Measurements from ENCODE around the gene SEC22C. TPM values are rescaled to one million over a fixed set of nuclear protein-coding genes. Genes with fewer than 3 reads are reported as not detected.

Gene SEC22C
- polyA plus RNA-seq, 1 donor (not counting 4 experiments of a cell fraction or from before 2014, with no cell fraction given) = 58.4 TPM

DNA sequence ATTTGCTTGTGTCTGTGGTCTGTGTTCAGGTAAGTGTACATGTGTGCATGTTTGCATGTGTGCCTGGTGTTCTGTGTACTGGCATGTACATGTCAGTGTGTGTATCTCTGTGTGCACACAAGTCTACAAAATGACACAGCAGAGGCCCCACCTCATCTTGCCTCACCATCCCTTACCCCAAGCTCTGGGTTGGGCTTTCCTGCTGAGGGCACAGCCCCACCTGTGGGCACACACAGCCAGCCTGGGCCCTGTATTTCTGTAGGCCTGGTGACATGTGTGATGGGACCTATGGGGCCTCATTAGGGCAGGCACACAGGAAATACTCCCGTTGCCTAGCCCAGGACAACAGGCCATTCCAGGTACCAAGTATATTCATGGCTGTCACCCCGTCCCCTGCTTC, 65.8 kb downstream of the SEC22C start:
- Histone ChIP-seq H3K4me2 (ENCODE audit: control insufficient read depth, extremely low read depth, insufficient read depth, low read depth, low read length) (peak overlapping the region; percentile 40), H4K20me1 (ENCODE audit: control insufficient read depth, extremely low read depth, insufficient read depth, low read length) (no peaks in the 10 kb centered on the region), H3K9me1 (ENCODE audit: control insufficient read depth, extremely low read depth, insufficient read depth, low read length) (no peaks in the 10 kb centered on the region), H2AFZ (ENCODE audit: control insufficient read depth, low read length) (peak overlapping the region; percentile 14), H3K9ac (ENCODE audit: control insufficient read depth, extremely low read depth, insufficient read depth, low read length) (peak overlapping the region; percentile 23), H3K4me3 (ENCODE audit: control insufficient read depth in 2 of 3, extremely low read depth in 1 of 3, insufficient read depth in 2 of 3, low read depth in 1 of 3, low read length in 3 of 3) (no peak overlapping the region), H3K4me1 (ENCODE audit: control insufficient read depth, extremely low read depth, insufficient read depth, low read length) (peaks cover 33% of the 10 kb centered on the region), H3K36me3 (ENCODE audit: control insufficient read depth in 2 of 2, extremely low read depth in 1 of 2, insufficient read depth in 2 of 2, low read length in 2 of 2) (no peaks in the 10 kb centered on the region), H3K27ac (ENCODE audit: control insufficient read depth, insufficient read depth, low read length) (peak overlapping the region; percentile 86), H3K9me3 (ENCODE audit: control insufficient read depth, low read depth, low read length) (no peaks in the 10 kb centered on the region), H3K27me3 (ENCODE audit: control insufficient read depth, extremely low read depth, insufficient read depth, low read length) (no peaks in the 10 kb centered on the region), H3K79me2 (ENCODE audit: control insufficient read depth, insufficient read depth, low read length) (no peaks in the 10 kb centered on the region)
- TF ChIP-seq, protein P1, sequence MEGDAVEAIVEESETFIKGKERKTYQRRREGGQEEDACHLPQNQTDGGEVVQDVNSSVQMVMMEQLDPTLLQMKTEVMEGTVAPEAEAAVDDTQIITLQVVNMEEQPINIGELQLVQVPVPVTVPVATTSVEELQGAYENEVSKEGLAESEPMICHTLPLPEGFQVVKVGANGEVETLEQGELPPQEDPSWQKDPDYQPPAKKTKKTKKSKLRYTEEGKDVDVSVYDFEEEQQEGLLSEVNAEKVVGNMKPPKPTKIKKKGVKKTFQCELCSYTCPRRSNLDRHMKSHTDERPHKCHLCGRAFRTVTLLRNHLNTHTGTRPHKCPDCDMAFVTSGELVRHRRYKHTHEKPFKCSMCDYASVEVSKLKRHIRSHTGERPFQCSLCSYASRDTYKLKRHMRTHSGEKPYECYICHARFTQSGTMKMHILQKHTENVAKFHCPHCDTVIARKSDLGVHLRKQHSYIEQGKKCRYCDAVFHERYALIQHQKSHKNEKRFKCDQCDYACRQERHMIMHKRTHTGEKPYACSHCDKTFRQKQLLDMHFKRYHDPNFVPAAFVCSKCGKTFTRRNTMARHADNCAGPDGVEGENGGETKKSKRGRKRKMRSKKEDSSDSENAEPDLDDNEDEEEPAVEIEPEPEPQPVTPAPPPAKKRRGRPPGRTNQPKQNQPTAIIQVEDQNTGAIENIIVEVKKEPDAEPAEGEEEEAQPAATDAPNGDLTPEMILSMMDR (optimal IDR thresholded peaks at IDR 0.05 in 1 of 3, IDR thresholded peaks at IDR 0.05 in 1 of 3, conservative IDR thresholded peaks at IDR 0.05 in 1 of 3; ENCODE audit: extremely low read depth in 1 of 3, insufficient read depth in 2 of 3, low read length in 3 of 3) = no peak
- no peak for TF ChIP-seq EZH2 (IDR thresholded peaks at IDR 0.05; ENCODE audit: low read length)
- DNase-seq (ENCODE audit: low read depth, low spot score) = peak; percentile 52
- dilution Hi-C loops (cut with MboI; ENCODE audit: extremely low pct_ligation_motif_present, low sequenced_read_pairs) = no loop called here
- FAIRE-seq = no peak

GRCh38 chr3:42515391-42515916, 66.3 kb downstream of the SEC22C start:
- no peaks in the 10 kb centered on the region for H3K36me3 ChIP-seq (ENCODE audit: control insufficient read depth in 2 of 2, extremely low read depth in 1 of 2, insufficient read depth in 2 of 2, low read length in 2 of 2)
- dilution Hi-C loops (cut with MboI; ENCODE audit: extremely low pct_ligation_motif_present, low sequenced_read_pairs) = no loop called here
- DNase-seq (ENCODE audit: low read depth, low spot score) (peak; percentile 91), FAIRE-seq (peak; percentile 100)
- H3K4me3 ChIP-seq (ENCODE audit: control insufficient read depth in 2 of 3, extremely low read depth in 1 of 3, insufficient read depth in 2 of 3, low read depth in 1 of 3, low read length in 3 of 3) = peak overlapping the region in 1 of 3 experiments; percentile 5
- H3K4me2 ChIP-seq (ENCODE audit: control insufficient read depth, extremely low read depth, insufficient read depth, low read depth, low read length) = peak overlapping the region; percentile 40
- peaks cover 33% of the 10 kb centered on the region for H3K4me1 ChIP-seq (ENCODE audit: control insufficient read depth, extremely low read depth, insufficient read depth, low read length)
- peak overlapping the region; percentile 62 for H3K9ac ChIP-seq (ENCODE audit: control insufficient read depth, extremely low read depth, insufficient read depth, low read length)
- H2AFZ ChIP-seq (ENCODE audit: control insufficient read depth, low read length) = peak overlapping the region; percentile 82
- no peaks in the 10 kb centered on the region for H3K27me3 ChIP-seq (ENCODE audit: control insufficient read depth, extremely low read depth, insufficient read depth, low read length)
- peak overlapping the region; percentile 86 for H3K27ac ChIP-seq (ENCODE audit: control insufficient read depth, insufficient read depth, low read length)
- H4K20me1 ChIP-seq (ENCODE audit: control insufficient read depth, extremely low read depth, insufficient read depth, low read length) = no peaks in the 10 kb centered on the region
- no peaks in the 10 kb centered on the region for H3K9me1 ChIP-seq (ENCODE audit: control insufficient read depth, extremely low read depth, insufficient read depth, low read length)
- no peaks in the 10 kb centered on the region for H3K9me3 ChIP-seq (ENCODE audit: control insufficient read depth, low read depth, low read length)
- no peak for TF ChIP-seq EZH2 (IDR thresholded peaks at IDR 0.05; ENCODE audit: low read length)
- TF ChIP-seq, protein P1 (optimal IDR thresholded peaks at IDR 0.05 in 1 of 3, IDR thresholded peaks at IDR 0.05 in 1 of 3, conservative IDR thresholded peaks at IDR 0.05 in 1 of 3; ENCODE audit: extremely low read depth in 1 of 3, insufficient read depth in 2 of 3, low read length in 3 of 3) = no peak
- H3K79me2 ChIP-seq (ENCODE audit: control insufficient read depth, insufficient read depth, low read length) = no peaks in the 10 kb centered on the region

Data from keratinocyte (primary cell).